ENCODE measurements around the gene PCDHA2. TPM values are rescaled to one million over a fixed set of nuclear protein-coding genes. Genes with fewer than 3 reads are reported as not detected.

The PCDHA2 gene
- total RNA-seq, 2 donors from 2014 or later = 0.26 to 1.3 TPM

GRCh38 chr5:140840978-140841962 lies 46.6 kb downstream of the PCDHA2 start, which contains the start of gene PCDHA8:
Gene PCDHA8 (plus strand): TSS chr5:140841187. CDS start chr5:140841322, 135 bp downstream.
- Histone ChIP-seq H3K36me3 (replicated peaks in 1 of 2; ENCODE audit: insufficient read depth in 1 of 2, low read depth in 2 of 2) (no peaks in the 10 kb centered on the region), H3K27ac (no peak within 1 kb of the TSS), H3K27me3 (no peaks in the 10 kb centered on the region), H3K4me1 (no peaks in the 10 kb centered on the region), H3K9me3 (peaks cover 0 to 27% (median 0%) of the 10 kb centered on the region in 3 donors), H3K4me3 (no peak within 1 kb of the TSS)
- ATAC-seq = no peak
- TF ChIP-seq CTCF (IDR thresholded peaks at IDR 0.05) = no peak
- TF ChIP-seq POLR2A (IDR thresholded peaks at IDR 0.05) = no peak
- 17 to 25% methylated on average over 38 to 47 of the region's 47 CpGs for WGBS, 2 donors
- intact Hi-C loops (cut with DNase I) = no loop called here
- DNase-seq = no peak

- Histone ChIP-seq H3K27ac (no peak overlapping the region), H3K9me3 (peaks cover 0 to 31% (median 0%) of the 10 kb centered on the region in 3 donors), H3K4me1 (no peaks in the 10 kb centered on the region), H3K27me3 (no peaks in the 10 kb centered on the region), H3K4me3 (no peak overlapping the region), H3K36me3 (replicated peaks in 1 of 2; ENCODE audit: insufficient read depth in 1 of 2, low read depth in 2 of 2) (no peaks in the 10 kb centered on the region)
- ATAC-seq = no peak
- DNase-seq = no peak
- 35 to 45% methylated on average over 21 to 83 of the region's 87 CpGs for WGBS, 2 donors
- TF ChIP-seq CTCF (IDR thresholded peaks at IDR 0.05) = no peak
- TF ChIP-seq POLR2A (IDR thresholded peaks at IDR 0.05) = no peak
- intact Hi-C loops (cut with DNase I) = no loop called here
These were observed 48.4 kb downstream of the PCDHA2 start for GRCh38 chr5:140842798-140843733.

Other genes starting within 250 kb of the PCDHA2 start
- gene EIF4EBP3, start 247.2 kb upstream of the PCDHA2 start, total RNA-seq = 1 to 10 TPM in 1 of 2 donors, not detected in 1; 7.3 TPM
- 10 to 100 TPM; 10.9 to 12.5 TPM for gene SRA1, start 237.4 kb upstream of the PCDHA2 start, total RNA-seq
- gene APBB3, start 230.3 kb upstream of the PCDHA2 start, total RNA-seq = 10 to 100 TPM; 27.0 to 28.3 TPM
- 10 to 100 TPM; 18.5 to 39.4 TPM for gene SLC35A4, start 230.0 kb upstream of the PCDHA2 start, total RNA-seq
- 10 to 100 TPM; 19.2 to 62.6 TPM for gene CD14, start 161.7 kb upstream of the PCDHA2 start, total RNA-seq
- 10 to 100 TPM; 14.5 to 58.7 TPM for gene TMCO6, start 155.4 kb upstream of the PCDHA2 start, total RNA-seq
- gene NDUFA2, start 147.2 kb upstream of the PCDHA2 start, total RNA-seq = 10 to 100 TPM; 36.6 to 46.1 TPM
- 100 to 1,000 TPM in 1 of 2 donors, 10 to 100 TPM in 1; 62.6 to 134 TPM for gene IK, start 147.0 kb upstream of the PCDHA2 start, total RNA-seq
- gene WDR55, start 129.9 kb upstream of the PCDHA2 start, total RNA-seq = 10 to 100 TPM; 14.5 to 16.1 TPM
- 1 to 10 TPM; 1.8 to 2.6 TPM for gene DND1, start 121.3 kb upstream of the PCDHA2 start, total RNA-seq
- gene HARS1, start 103.5 kb upstream of the PCDHA2 start, total RNA-seq = 10 to 100 TPM; 46.2 to 52.4 TPM
- gene HARS2, start 103.4 kb upstream of the PCDHA2 start, total RNA-seq = 10 to 100 TPM; 13.7 to 23.7 TPM
- gene ZMAT2, start 94.4 kb upstream of the PCDHA2 start, total RNA-seq = 10 to 100 TPM; 16.1 to 27.0 TPM
- not detected for gene PCDHA1, start 8.7 kb upstream of the PCDHA2 start, total RNA-seq
- 1 to 10 TPM in 1 of 2 donors, under 1 TPM in 1; 0.99 to 1.0 TPM for gene PCDHA3, start 6.2 kb downstream of the PCDHA2 start, total RNA-seq
- 1 to 10 TPM; 2.0 to 3.1 TPM for gene PCDHA4, start 12.2 kb downstream of the PCDHA2 start, total RNA-seq
- 1 to 10 TPM; 2.3 to 4.0 TPM for gene PCDHA5, start 26.8 kb downstream of the PCDHA2 start, total RNA-seq
- 1 to 10 TPM; 3.4 to 5.9 TPM for gene PCDHA6, start 33.1 kb downstream of the PCDHA2 start, total RNA-seq
- 1 to 10 TPM; 1.3 to 3.3 TPM for gene PCDHA7, start 39.4 kb downstream of the PCDHA2 start, total RNA-seq
- 1 to 10 TPM; 2.1 to 4.6 TPM for gene PCDHA8, start 46.3 kb downstream of the PCDHA2 start, total RNA-seq
- 1 to 10 TPM; 1.3 to 3.3 TPM for gene PCDHA9, start 53.5 kb downstream of the PCDHA2 start, total RNA-seq
- 1 to 10 TPM; 3.1 to 6.6 TPM for gene PCDHA10, start 61.0 kb downstream of the PCDHA2 start, total RNA-seq
- 1 to 10 TPM; 3.6 to 4.9 TPM for gene PCDHA11, start 74.1 kb downstream of the PCDHA2 start, total RNA-seq
- gene PCDHA12, start 80.5 kb downstream of the PCDHA2 start, total RNA-seq = 1 to 10 TPM; 3.6 to 3.9 TPM
- gene PCDHA13, start 87.3 kb downstream of the PCDHA2 start, total RNA-seq = 1 to 10 TPM; 2.3 to 7.6 TPM
- 1 to 10 TPM; 1.8 to 4.0 TPM for gene PCDHAC1, start 131.4 kb downstream of the PCDHA2 start, total RNA-seq
- gene PCDHAC2, start 171.6 kb downstream of the PCDHA2 start, total RNA-seq = 1 to 10 TPM; 1.6 to 2.3 TPM

Data from body of pancreas (tissue), 4 donors.